Measurements from ENCODE around the gene KRTAP12-3.
"Not testable (repeated sequence)": the region's sequence is repeated elsewhere in the genome, so short reads cannot be mapped to it uniquely, and the experiment has no call there.

KRTAP12-3 gene

DNA sequence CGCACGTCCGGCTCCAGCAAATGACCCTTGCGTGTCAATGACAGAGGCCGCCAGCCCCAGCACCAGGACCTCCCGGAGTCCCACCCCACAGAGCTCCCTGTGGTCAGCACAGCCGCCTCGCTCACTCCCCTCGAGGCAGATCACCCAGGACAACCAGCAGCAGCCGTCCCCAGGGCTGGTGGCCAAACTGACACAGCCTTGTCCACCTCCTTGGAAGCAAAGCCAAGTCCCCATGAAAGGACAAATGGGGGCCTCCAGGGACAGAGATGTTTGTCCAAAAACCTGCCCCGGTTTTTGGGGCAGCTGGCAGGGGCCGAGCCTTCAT lies 18.4 kb upstream of the KRTAP12-3 start:
- peaks cover 17% of the 10 kb centered on the region for H3K9me3 ChIP-seq (ENCODE audit: insufficient read depth, low read length)
- no peaks in the 10 kb centered on the region for H3K36me3 ChIP-seq (ENCODE audit: insufficient read depth, insufficient read length, low read length)
- no peak overlapping the region for H3K4me3 ChIP-seq (ENCODE audit: insufficient read length, low read depth)
- TF ChIP-seq SUZ12 (IDR thresholded peaks at IDR 0.05; ENCODE audit: extremely low read depth, insufficient read depth, insufficient read length) = no peak
- no peak for TF ChIP-seq YY1 (IDR thresholded peaks at IDR 0.05; ENCODE audit: insufficient read depth, insufficient read length)
- TF ChIP-seq ZNF274 (IDR thresholded peaks at IDR 0.05; ENCODE audit: low read depth, low read length) = no peak
- peaks cover 4% of the 10 kb centered on the region for H3K4me1 ChIP-seq (ENCODE audit: insufficient read depth, insufficient read length)
- no peak for DNase-seq (ENCODE audit: low read depth, low spot score)
- H3K9ac ChIP-seq (ENCODE audit: insufficient read length, low read depth) = no peak overlapping the region
- no peaks in the 10 kb centered on the region for H3K27me3 ChIP-seq (ENCODE audit: insufficient read depth, insufficient read length)

- TF ChIP-seq ZNF274 (IDR thresholded peaks at IDR 0.05; ENCODE audit: low read depth, low read length) = no peak
- no peak overlapping the region for H3K9ac ChIP-seq (ENCODE audit: insufficient read length, low read depth)
- no peak for DNase-seq (ENCODE audit: low read depth, low spot score)
- H3K36me3 ChIP-seq (ENCODE audit: insufficient read depth, insufficient read length, low read length) = no peaks in the 10 kb centered on the region
- H3K9me3 ChIP-seq (ENCODE audit: insufficient read depth, low read length) = peaks cover 27% of the 10 kb centered on the region
- H3K4me1 ChIP-seq (ENCODE audit: insufficient read depth, insufficient read length) = peaks cover 4% of the 10 kb centered on the region
- H3K4me3 ChIP-seq (ENCODE audit: insufficient read length, low read depth) = no peak overlapping the region
- no peaks in the 10 kb centered on the region for H3K27me3 ChIP-seq (ENCODE audit: insufficient read depth, insufficient read length)
These were observed 17.0 kb upstream of the KRTAP12-3 start for GRCh38 chr21:44640761-44641160.

DNA sequence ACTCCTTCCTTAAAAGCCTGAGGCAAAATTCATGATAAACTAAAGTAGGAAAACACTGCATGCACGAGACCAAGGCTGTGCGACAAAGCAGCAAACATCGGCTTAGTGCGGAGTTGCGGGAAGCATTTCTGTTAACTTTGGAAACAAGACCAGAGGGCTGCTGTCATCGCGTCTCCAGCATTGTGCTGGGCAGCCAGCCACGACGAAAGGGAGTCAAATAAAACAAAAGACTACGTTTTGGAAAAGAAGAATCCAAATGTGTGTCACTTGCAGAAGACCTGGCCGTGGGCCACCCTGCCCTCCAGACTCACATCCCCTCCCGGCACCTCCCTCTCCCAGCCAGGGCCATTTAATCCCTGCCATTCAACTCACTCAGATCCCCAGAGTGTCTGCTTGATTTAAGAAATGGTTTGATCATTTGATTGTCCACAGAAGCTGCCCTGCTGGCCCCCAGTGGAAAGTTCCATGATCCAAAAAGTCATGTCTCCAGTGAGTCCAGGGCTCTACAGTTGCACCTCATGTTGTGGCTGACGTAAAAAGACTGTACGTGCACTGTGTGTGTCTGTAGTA lies 13.9 kb upstream of the KRTAP12-3 start:
- no peak for DNase-seq (ENCODE audit: low read depth, low spot score)
- Histone ChIP-seq H3K36me3 (ENCODE audit: insufficient read depth, insufficient read length, low read length) (no peaks in the 10 kb centered on the region), H3K9ac (ENCODE audit: insufficient read length, low read depth) (no peak overlapping the region), H3K4me3 (ENCODE audit: insufficient read length, low read depth) (no peak overlapping the region), H3K27me3 (ENCODE audit: insufficient read depth, insufficient read length) (no peaks in the 10 kb centered on the region), H3K9me3 (ENCODE audit: insufficient read depth, low read length) (peaks cover 27% of the 10 kb centered on the region), H3K4me1 (ENCODE audit: insufficient read depth, insufficient read length) (peaks cover 6% of the 10 kb centered on the region)
- no peak for TF ChIP-seq YY1 (IDR thresholded peaks at IDR 0.05; ENCODE audit: insufficient read depth, insufficient read length)
- no peak for TF ChIP-seq SUZ12 (IDR thresholded peaks at IDR 0.05; ENCODE audit: extremely low read depth, insufficient read depth, insufficient read length)
- TF ChIP-seq ZNF274 (IDR thresholded peaks at IDR 0.05; ENCODE audit: low read depth, low read length) = no peak

DNA sequence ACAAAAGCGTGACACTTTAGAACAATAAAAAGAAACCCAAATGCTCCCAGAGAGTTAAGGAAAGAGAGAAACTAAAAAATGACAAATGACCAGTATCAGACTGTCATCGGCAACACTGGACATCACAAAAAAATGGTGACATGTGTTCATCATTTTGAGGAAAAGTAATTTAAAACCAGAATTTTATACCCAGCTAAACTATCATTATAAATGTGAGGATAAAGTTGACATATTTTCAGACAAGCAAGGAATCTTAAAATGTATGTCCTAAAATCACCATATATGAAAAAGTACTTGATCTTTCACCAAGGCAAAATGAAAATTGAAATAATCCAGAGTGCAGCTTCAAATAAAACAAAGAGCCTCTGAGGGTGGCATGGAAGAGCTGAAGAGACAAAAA lies 12.9 kb upstream of the KRTAP12-3 start:
- Histone ChIP-seq H3K9ac (ENCODE audit: insufficient read length, low read depth) (no peak overlapping the region), H3K4me1 (ENCODE audit: insufficient read depth, insufficient read length) (peaks cover 10% of the 10 kb centered on the region), H3K9me3 (ENCODE audit: insufficient read depth, low read length) (peaks cover 27% of the 10 kb centered on the region), H3K4me3 (ENCODE audit: insufficient read length, low read depth) (no peak overlapping the region), H3K27me3 (ENCODE audit: insufficient read depth, insufficient read length) (no peaks in the 10 kb centered on the region), H3K36me3 (ENCODE audit: insufficient read depth, insufficient read length, low read length) (no peaks in the 10 kb centered on the region)
- TF ChIP-seq YY1 (IDR thresholded peaks at IDR 0.05; ENCODE audit: insufficient read depth, insufficient read length) = no peak
- no peak for TF ChIP-seq ZNF274 (IDR thresholded peaks at IDR 0.05; ENCODE audit: low read depth, low read length)
- TF ChIP-seq SUZ12 (IDR thresholded peaks at IDR 0.05; ENCODE audit: extremely low read depth, insufficient read depth, insufficient read length) = no peak
- no peak for DNase-seq (ENCODE audit: low read depth, low spot score)

DNA sequence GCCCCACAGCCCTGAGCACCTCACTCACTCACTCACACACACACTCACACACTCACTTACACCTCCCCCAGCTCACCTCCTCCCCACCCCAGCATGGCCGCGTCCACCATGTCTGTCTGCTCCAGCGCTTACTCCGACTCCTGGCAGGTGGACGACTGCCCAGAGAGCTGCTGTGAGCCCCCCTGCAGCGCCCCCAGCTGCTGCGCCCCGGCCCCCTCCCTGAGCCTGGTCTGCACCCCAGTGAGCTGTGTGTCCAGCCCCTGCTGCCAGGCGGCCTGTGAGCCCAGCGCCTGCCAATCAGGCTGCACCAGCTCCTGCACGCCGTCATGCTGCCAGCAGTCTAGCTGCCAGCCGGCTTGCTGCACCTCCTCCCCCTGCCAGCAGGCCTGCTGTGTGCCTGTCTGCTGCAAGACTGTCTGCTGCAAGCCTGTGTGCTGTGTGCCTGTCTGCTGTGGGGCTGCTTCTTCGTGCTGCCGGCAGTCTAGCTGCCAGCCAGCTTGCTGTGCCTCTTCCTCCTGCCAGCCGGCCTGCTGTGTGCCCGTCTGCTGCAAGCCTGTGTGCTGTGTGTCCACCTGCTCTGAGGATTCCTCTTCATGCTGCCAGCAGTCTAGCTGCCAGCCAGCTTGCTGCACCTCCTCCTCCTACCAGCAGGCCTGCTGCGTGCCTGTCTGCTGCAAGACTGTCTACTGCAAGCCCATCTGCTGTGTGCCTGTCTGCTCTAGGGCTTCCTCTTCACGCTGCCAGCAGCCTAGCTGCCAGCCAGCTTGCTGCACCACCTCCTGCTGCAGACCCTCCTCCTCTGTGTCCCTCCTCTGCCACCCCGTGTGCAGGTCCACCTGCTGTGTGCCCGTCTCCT lies 11.1 kb upstream of the KRTAP12-3 start, which contains the start of gene KRTAP10-11:
TSS of gene KRTAP10-11 (plus strand) at position 49 of the 856 bp plus-strand sequence. CDS start at position 94, 45 bp downstream.
- H3K36me3 ChIP-seq (ENCODE audit: insufficient read depth, insufficient read length, low read length); DNase-seq (ENCODE audit: low read depth, low spot score); H3K27me3 ChIP-seq (ENCODE audit: insufficient read depth, insufficient read length); H3K9ac ChIP-seq (ENCODE audit: insufficient read length, low read depth); H3K4me3 ChIP-seq (ENCODE audit: insufficient read length, low read depth): not testable (repeated sequence)
- Histone ChIP-seq H3K9me3 (ENCODE audit: insufficient read depth, low read length) (peaks cover 17% of the 10 kb centered on the region), H3K4me1 (ENCODE audit: insufficient read depth, insufficient read length) (peaks cover 10% of the 10 kb centered on the region)

GRCh38 chr21:44647222-44647552 lies 10.5 kb upstream of the KRTAP12-3 start:
- H3K9ac ChIP-seq (ENCODE audit: insufficient read length, low read depth) = no peak overlapping the region
- DNase-seq (ENCODE audit: low read depth, low spot score) = no peak

GRCh38 chr21:44648557-44649311 lies 9.0 kb upstream of the KRTAP12-3 start:
- Histone ChIP-seq H3K4me1 (ENCODE audit: insufficient read depth, insufficient read length) (peaks cover 10% of the 10 kb centered on the region), H3K36me3 (ENCODE audit: insufficient read depth, insufficient read length, low read length) (no peaks in the 10 kb centered on the region), H3K9me3 (ENCODE audit: insufficient read depth, low read length) (peaks cover 16% of the 10 kb centered on the region), H3K9ac (ENCODE audit: insufficient read length, low read depth) (peak overlapping the region; percentile 6), H3K4me3 (ENCODE audit: insufficient read length, low read depth) (no peak overlapping the region), H3K27me3 (ENCODE audit: insufficient read depth, insufficient read length) (no peaks in the 10 kb centered on the region)
- no peak for DNase-seq (ENCODE audit: low read depth, low spot score)
- TF ChIP-seq SUZ12 (IDR thresholded peaks at IDR 0.05; ENCODE audit: extremely low read depth, insufficient read depth, insufficient read length) = no peak
- TF ChIP-seq ZNF274 (IDR thresholded peaks at IDR 0.05; ENCODE audit: low read depth, low read length) = no peak
- no peak for TF ChIP-seq YY1 (IDR thresholded peaks at IDR 0.05; ENCODE audit: insufficient read depth, insufficient read length)

More at GRCh38 chr21:44647222-44647552, 10.5 kb upstream of the KRTAP12-3 start:
- H3K27me3 ChIP-seq (ENCODE audit: insufficient read depth, insufficient read length) = no peaks in the 10 kb centered on the region
- H3K4me3 ChIP-seq (ENCODE audit: insufficient read length, low read depth) = no peak overlapping the region
- H3K9me3 ChIP-seq (ENCODE audit: insufficient read depth, low read length) = peaks cover 17% of the 10 kb centered on the region
- no peak for TF ChIP-seq ZNF274 (IDR thresholded peaks at IDR 0.05; ENCODE audit: low read depth, low read length)
- no peak for TF ChIP-seq YY1 (IDR thresholded peaks at IDR 0.05; ENCODE audit: insufficient read depth, insufficient read length)
- no peak for TF ChIP-seq SUZ12 (IDR thresholded peaks at IDR 0.05; ENCODE audit: extremely low read depth, insufficient read depth, insufficient read length)
- no peaks in the 10 kb centered on the region for H3K36me3 ChIP-seq (ENCODE audit: insufficient read depth, insufficient read length, low read length)
- H3K4me1 ChIP-seq (ENCODE audit: insufficient read depth, insufficient read length) = peaks cover 10% of the 10 kb centered on the region

All from NT2/D1 (cell line).